ENCODE measurements around the gene SRGAP3.

- TF ChIP-seq CTCF (IDR thresholded peaks at IDR 0.05) (no peak), ZFX (IDR thresholded peaks at IDR 0.05; ENCODE audit: borderline replicate concordance) (no peak)
Measured at GRCh38 chr3:9020426-9020825, 229.0 kb downstream of the SRGAP3 start.
